Measurements from ENCODE around the gene SNX32. TPM values are rescaled to one million over a fixed set of nuclear protein-coding genes. Genes with fewer than 3 reads are reported as not detected.

SNX32 gene
- total RNA-seq, 3 donors from 2014 or later (not counting 1 experiment from before 2014, with no cell fraction given): 0.31 to 2.0 (median 0.54) TPM

- peaks cover 63% of the 10 kb centered on the region for H3K4me1 ChIP-seq (ENCODE audit: control insufficient read depth, insufficient read depth, low read length)
- H3K4me1 Mint-ChIP-seq: peaks cover 47 to 48% of the 10 kb centered on the region in 2 donors
- H3K9me3 ChIP-seq (ENCODE audit: control insufficient read depth, insufficient read depth, low read length): no peaks in the 10 kb centered on the region
- no peak for DNase-seq
- intact Hi-C loops (cut with micrococcal nuclease): loop anchor here (5.0 kb wide), 1 partner anchor 70 kb away; the partner anchor contains the start of gene SART1
- no peak for ATAC-seq
- whole genome bisulfite sequencing (ENCODE audit: insufficient coverage): 78% methylated on average over 10 of the region's 10 CpGs
- no peak for TF ChIP-seq CTCF (IDR thresholded peaks at IDR 0.05)
- H3K27me3 Mint-ChIP-seq (ENCODE audit: low read depth in 2 of 2): no peaks in the 10 kb centered on the region
- no peaks in the 10 kb centered on the region for H3K36me3 ChIP-seq (ENCODE audit: control insufficient read depth, insufficient read depth, low read length)
- H3K9me3 Mint-ChIP-seq: no peaks in the 10 kb centered on the region
- no peaks in the 10 kb centered on the region for H3K27me3 ChIP-seq (ENCODE audit: control insufficient read depth, insufficient read depth, low read length)
- no peak overlapping the region for H3K4me3 ChIP-seq (ENCODE audit: low read length)
- H3K27ac Mint-ChIP-seq: peak overlapping the region; percentile 88 to 96
- no peak overlapping the region for H3K27ac ChIP-seq (ENCODE audit: low read length)
- peak overlapping the region; percentile 88 for H3K4me3 Mint-ChIP-seq
- no peaks in the 10 kb centered on the region for H3K36me3 Mint-ChIP-seq
These were observed 59.0 kb downstream of the SNX32 start for GRCh38 chr11:65892661-65893317.

GRCh38 chr11:65894034-65894591 is 60.4 kb downstream of the SNX32 start:
- Mint-ChIP-seq H3K4me3 (peak overlapping the region; percentile 88), H3K9me3 (no peaks in the 10 kb centered on the region), H3K27me3 (ENCODE audit: low read depth in 2 of 2) (peaks cover 0 to 2% of the 10 kb centered on the region in 2 donors), H3K4me1 (peaks cover 33 to 40% of the 10 kb centered on the region in 2 donors), H3K27ac (peak overlapping the region; percentile 88 to 96), H3K36me3 (no peaks in the 10 kb centered on the region)
- DNase-seq (peak in 1 of 2 donors; percentile 66), ATAC-seq (no peak)
- Histone ChIP-seq H3K9me3 (ENCODE audit: control insufficient read depth, insufficient read depth, low read length) (no peaks in the 10 kb centered on the region), H3K4me1 (ENCODE audit: control insufficient read depth, insufficient read depth, low read length) (peaks cover 58% of the 10 kb centered on the region), H3K4me3 (ENCODE audit: low read length) (peak overlapping the region; percentile 4), H3K27ac (ENCODE audit: low read length) (peak overlapping the region; percentile 71), H3K27me3 (ENCODE audit: control insufficient read depth, insufficient read depth, low read length) (peaks cover 2% of the 10 kb centered on the region), H3K36me3 (ENCODE audit: control insufficient read depth, insufficient read depth, low read length) (no peaks in the 10 kb centered on the region)
- TF ChIP-seq CTCF (IDR thresholded peaks at IDR 0.05): no peak
- 7% methylated on average over 16 of the region's 16 CpGs for WGBS (ENCODE audit: insufficient coverage)
- intact Hi-C loops (cut with micrococcal nuclease): loop anchor here (5.0 kb wide), 1 partner anchor 68 kb away; the partner anchor contains the start of gene SART1

- no peaks in the 10 kb centered on the region for H3K9me3 ChIP-seq (ENCODE audit: control insufficient read depth, insufficient read depth, low read length)
- peaks cover 5% of the 10 kb centered on the region for H3K27me3 ChIP-seq (ENCODE audit: control insufficient read depth, insufficient read depth, low read length)
- Mint-ChIP-seq H3K27me3 (ENCODE audit: low read depth in 2 of 2) (peaks cover 0 to 2% of the 10 kb centered on the region in 2 donors), H3K4me1 (peaks cover 20 to 31% of the 10 kb centered on the region in 2 donors), H3K4me3 (no peak overlapping the region), H3K9me3 (no peaks in the 10 kb centered on the region), H3K36me3 (no peaks in the 10 kb centered on the region), H3K27ac (peak overlapping the region in 1 of 2 donors; percentile 41)
- peaks cover 57% of the 10 kb centered on the region for H3K4me1 ChIP-seq (ENCODE audit: control insufficient read depth, insufficient read depth, low read length)
- no peaks in the 10 kb centered on the region for H3K36me3 ChIP-seq (ENCODE audit: control insufficient read depth, insufficient read depth, low read length)
- no peak overlapping the region for H3K27ac ChIP-seq (ENCODE audit: low read length)
- 95% methylated on average over 4 of the region's 5 CpGs for WGBS (ENCODE audit: insufficient coverage)
- ATAC-seq (no peak), DNase-seq (no peak)
- H3K4me3 ChIP-seq (ENCODE audit: low read length): no peak overlapping the region
- intact Hi-C loops (cut with micrococcal nuclease): no loop called here
- no peak for TF ChIP-seq CTCF (IDR thresholded peaks at IDR 0.05)
These were observed 61.8 kb downstream of the SNX32 start for GRCh38 chr11:65895482-65895981.

All from natural killer cell (primary cell).